Gastrocnemius medialis (tissue), 4 donors: Measurements from ENCODE around the gene IL24.

ENCODE experiments used
- CTCF ChIP-seq, 5 experiments: fragments of 450-650 bp in 3 of 5; fragments of 200-600 bp in 2 of 5; sonication (generic) in 2 of 5; IDR thresholded peaks in 4 of 5; conservative IDR thresholded peaks in 1 of 5; 1 replicate in 4 of 5; 2 replicates in 1 of 5; pipeline ENCODE4 v1.5.1; 2016 to 2019; ENCODE audit warnings: antibody characterized with exemption in 5 of 5, mild to moderate bottlenecking in 3 of 5, moderate library complexity in 3 of 5
- POLR2A ChIP-seq, 2 donors: fragments of 450-650 bp; IDR thresholded peaks; one replicate each; pipeline ENCODE4 v1.6.1; 2017; ENCODE audit warnings: antibody characterized with exemption in 2 of 2, mild to moderate bottlenecking in 2 of 2, moderate library complexity in 2 of 2

DNA sequence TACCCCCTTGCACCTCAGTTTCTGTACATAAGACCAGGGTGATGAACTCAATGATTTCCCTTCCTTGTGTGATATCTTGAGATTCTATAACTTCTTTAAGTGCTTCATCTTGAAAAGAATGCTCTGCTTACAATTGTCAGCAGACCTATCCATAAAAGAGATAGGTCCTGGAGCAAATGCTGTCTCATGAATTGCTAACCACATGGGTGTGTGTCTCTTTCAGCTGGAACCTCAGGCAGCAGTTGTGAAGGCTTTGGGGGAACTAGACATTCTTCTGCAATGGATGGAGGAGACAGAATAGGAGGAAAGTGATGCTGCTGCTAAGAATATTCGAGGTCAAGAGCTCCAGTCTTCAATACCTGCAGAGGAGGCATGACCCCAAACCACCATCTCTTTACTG, 29.0 kb upstream of the IL24 start:
- TF ChIP-seq CTCF (IDR thresholded peaks at IDR 0.05 in 4 of 5, conservative IDR thresholded peaks at IDR 0.05 in 1 of 5) (no peak), POLR2A (IDR thresholded peaks at IDR 0.05) (no peak)
